Neuronal stem cell (in vitro differentiated cells): Measurements from ENCODE around the gene LTBP1.

Experiments
- DNase-seq: peaks from one replicate; pipeline ENCODE4 v3.0.0-alpha.2; 2013; ENCODE audit warnings: low spot score
- H2AFZ ChIP-seq: one replicate; pipeline ENCODE4 v1.6.1; 2013; ENCODE audit warnings: mild to moderate bottlenecking, low read length, inconsistent platforms
- H2AK5ac ChIP-seq: 2 replicates; pipeline ENCODE4 v1.6.1; 2013; ENCODE audit warnings: low read depth, mild to moderate bottlenecking, inconsistent platforms, low read length, moderate library complexity, mixed read lengths
- H2BK120ac ChIP-seq: 2 replicates; pipeline ENCODE4 v1.6.1; 2013; ENCODE audit warnings: low read depth, mild to moderate bottlenecking, inconsistent platforms, low read length, moderate library complexity, mixed read lengths
- H2BK12ac ChIP-seq: one replicate; pipeline ENCODE4 v1.6.1; 2013; ENCODE audit warnings: low read length, inconsistent platforms
- H2BK15ac ChIP-seq: 2 replicates; pipeline ENCODE4 v1.6.1; 2013; ENCODE audit warnings: mild to moderate bottlenecking, low read length, inconsistent platforms, mixed read lengths
- H2BK5ac ChIP-seq: one replicate; pipeline ENCODE4 v1.6.1; 2013; ENCODE audit warnings: inconsistent platforms, mild to moderate bottlenecking, low read length, moderate library complexity
- H3K14ac ChIP-seq: one replicate; pipeline ENCODE4 v1.6.1; 2013; ENCODE audit warnings: low read length, inconsistent platforms
- H3K18ac ChIP-seq: 2 replicates; pipeline ENCODE4 v1.6.1; 2013; ENCODE audit warnings: low read length, inconsistent platforms
- H3K23ac ChIP-seq: 2 replicates; pipeline ENCODE4 v1.6.1; 2013; ENCODE audit warnings: low read depth, mild to moderate bottlenecking, mixed read lengths, low read length, inconsistent platforms; ENCODE audit not compliant: poor library complexity
- H3K27ac ChIP-seq: replicated peaks from 3 replicates; pipeline ENCODE4 v1.5.1; 2013; ENCODE audit warnings: low read length, inconsistent platforms
- H3K27me3 ChIP-seq, 3 experiments: 2 replicates each; pipeline ENCODE4 v1.6.1; 2013; ENCODE audit warnings: low read length in 3 of 3, mild to moderate bottlenecking in 2 of 3, inconsistent platforms in 1 of 3, low read depth in 1 of 3, mixed read lengths in 1 of 3, moderate library complexity in 1 of 3; ENCODE audit not compliant: control insufficient read depth in 3 of 3, insufficient read depth in 3 of 3
- H3K36me3 ChIP-seq, 2 donors: replicated peaks in 1 of 2; 2 replicates each; pipeline ENCODE4 v1.6.1; 2013; ENCODE audit warnings: low read length in 2 of 2; ENCODE audit not compliant: control insufficient read depth in 2 of 2, insufficient read depth in 2 of 2
- H3K4ac ChIP-seq: 2 replicates; pipeline ENCODE4 v1.6.1; 2013; ENCODE audit warnings: inconsistent platforms, mild to moderate bottlenecking, low read length, moderate library complexity
- H3K4me1 ChIP-seq, 2 donors: 1 replicate in 1 of 2; 2 replicates in 1 of 2; pipeline ENCODE4 v1.6.1; 2013; ENCODE audit warnings: low read length in 2 of 2, low read depth in 1 of 2; ENCODE audit not compliant: control insufficient read depth in 2 of 2, insufficient read depth in 1 of 2
- H3K4me2 ChIP-seq: one replicate; pipeline ENCODE4 v1.6.1; 2013; ENCODE audit warnings: mild to moderate bottlenecking, low read length, inconsistent platforms; ENCODE audit not compliant: insufficient read depth, poor library complexity, severe bottlenecking
- H3K4me3 ChIP-seq, 2 donors: 2 replicates each; pipeline ENCODE4 v1.5.1; 2013; ENCODE audit warnings: low read length in 2 of 2, mild to moderate bottlenecking in 2 of 2, inconsistent platforms in 1 of 2, moderate library complexity in 1 of 2
- H3K79me1 ChIP-seq: one replicate; pipeline ENCODE4 v1.6.1; 2013; ENCODE audit warnings: low read depth, mild to moderate bottlenecking, inconsistent platforms, low read length, moderate library complexity
- H3K9ac ChIP-seq: one replicate; pipeline ENCODE4 v1.6.1; 2013; ENCODE audit warnings: mild to moderate bottlenecking, low read depth, low read length, inconsistent platforms; ENCODE audit not compliant: poor library complexity
- H3K9me3 ChIP-seq, 2 donors: replicated peaks in 1 of 2; 2 replicates each; pipeline versions ENCODE3 to v1.6.1; 2013; ENCODE audit warnings: low read length in 2 of 2, mild to moderate bottlenecking in 2 of 2, inconsistent platforms in 1 of 2, low read depth in 1 of 2, mixed read lengths in 1 of 2, moderate library complexity in 1 of 2; ENCODE audit not compliant: control insufficient read depth in 2 of 2, insufficient read depth in 1 of 2
- H4K8ac ChIP-seq: one replicate; pipeline ENCODE4 v1.6.1; 2013; ENCODE audit warnings: low read depth, mild to moderate bottlenecking, inconsistent platforms, low read length, moderate library complexity
- H4K91ac ChIP-seq: one replicate; pipeline ENCODE4 v1.6.1; 2013; ENCODE audit warnings: low read length, low read depth, mild to moderate bottlenecking, inconsistent platforms; ENCODE audit not compliant: poor library complexity
- WGBS, 2 donors: extraction: QIAGEN DNeasy Blood & Tissue Kit; methylation state at CpG; one replicate each; pipeline ENCODE4 v1.1.7; 2013; ENCODE audit warnings: missing lambda C conversion rate in 2 of 2, mixed read lengths in 1 of 2; ENCODE audit not compliant: insufficient read length in 2 of 2, insufficient replicate concordance in 1 of 2; ENCODE audit errors: extremely low coverage in 2 of 2; 5-methylcytosine and 5-hydroxymethylcytosine counted together

LTBP1 gene

DNA sequence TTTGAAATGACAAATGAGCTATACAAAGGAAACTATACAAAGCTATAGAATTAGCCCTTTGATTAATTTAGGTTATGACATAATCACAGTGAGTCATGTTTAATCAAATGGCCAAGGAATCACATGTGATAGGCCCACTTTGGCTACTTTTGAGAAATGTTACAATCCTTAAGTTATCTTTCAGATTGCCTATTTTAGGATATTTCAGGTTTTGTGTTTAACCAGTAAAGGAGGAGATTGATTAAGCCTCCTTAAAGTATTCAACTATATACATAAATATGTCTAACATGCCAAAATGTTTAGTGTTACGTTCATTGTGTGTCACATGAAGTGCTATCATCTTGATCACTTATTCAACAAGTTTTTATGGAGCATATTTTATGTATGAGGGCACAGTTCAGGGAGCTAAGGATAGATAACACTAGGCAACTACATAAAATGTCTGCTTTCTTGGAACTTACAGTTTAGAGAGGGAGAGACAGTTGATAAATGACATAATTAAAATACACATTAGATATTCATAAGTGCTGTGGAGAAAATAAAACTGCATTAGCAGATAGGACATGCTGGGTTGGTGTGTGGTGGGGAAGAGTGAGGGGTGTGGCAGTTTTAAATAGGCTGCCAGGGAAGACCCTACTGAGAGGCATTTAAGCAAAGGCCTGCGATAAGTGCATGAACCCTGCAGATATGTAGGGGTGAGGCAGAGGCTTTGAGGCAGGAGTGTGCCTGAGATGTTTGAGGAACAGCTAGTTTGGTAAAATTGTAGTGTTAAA lies 77.2 kb downstream of the LTBP1 start:
- H3K4me2 ChIP-seq: no peak overlapping the region
- WGBS, 2 donors: no CpG with 5 or more reads among the region's 2 CpGs
- no peak overlapping the region for H2BK120ac ChIP-seq
- H2BK12ac ChIP-seq: no peak overlapping the region
- no peak overlapping the region for H3K4me3 ChIP-seq
- H4K8ac ChIP-seq: no peak overlapping the region
- no peak overlapping the region for H4K91ac ChIP-seq
- H3K27ac ChIP-seq: no peak overlapping the region
- H3K9me3 ChIP-seq: peaks cover 0 to 7% of the 10 kb centered on the region in 2 donors
- H3K4me1 ChIP-seq: peaks cover 8 to 11% of the 10 kb centered on the region in 2 donors
- H2BK15ac ChIP-seq: no peak overlapping the region
- H2AK5ac ChIP-seq: no peak overlapping the region
- H3K79me1 ChIP-seq: no peaks in the 10 kb centered on the region
- no peak for DNase-seq
- H2BK5ac ChIP-seq: no peak overlapping the region
- H3K9ac ChIP-seq: no peak overlapping the region
- no peak overlapping the region for H3K18ac ChIP-seq
- peaks cover 0 to 6% of the 10 kb centered on the region in 2 donors for H3K36me3 ChIP-seq
- no peak overlapping the region for H3K14ac ChIP-seq
- H3K23ac ChIP-seq: no peak overlapping the region
- H3K27me3 ChIP-seq: no peaks in the 10 kb centered on the region
- no peak overlapping the region for H2AFZ ChIP-seq
- no peak overlapping the region for H3K4ac ChIP-seq

DNA sequence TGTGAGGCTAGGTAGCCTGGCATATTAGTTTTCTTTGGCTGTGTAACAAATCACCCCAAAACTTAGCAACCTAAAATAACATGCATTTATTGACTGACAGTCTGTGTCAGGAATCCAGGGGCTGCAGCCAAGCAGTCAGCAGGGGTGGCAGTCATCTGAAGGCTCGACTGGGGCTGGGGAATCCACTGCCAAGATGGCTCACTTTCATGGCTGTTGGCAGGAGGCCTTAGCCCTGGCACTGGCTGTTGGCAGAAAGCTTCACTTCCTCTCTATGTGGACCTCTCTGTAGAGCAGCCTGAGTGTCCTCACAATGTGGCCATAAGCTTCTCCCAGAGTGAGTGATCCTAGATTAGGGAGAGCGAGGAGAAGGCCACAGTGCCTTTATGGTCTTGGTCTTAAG lies 78.0 kb downstream of the LTBP1 start:
- Histone ChIP-seq H3K4me2 (no peak overlapping the region), H3K27ac (no peak overlapping the region), H3K4ac (no peak overlapping the region), H3K14ac (no peak overlapping the region), H3K23ac (no peak overlapping the region), H3K9ac (no peak overlapping the region), H2BK12ac (no peak overlapping the region), H3K79me1 (no peaks in the 10 kb centered on the region), H3K27me3 (no peaks in the 10 kb centered on the region), H2AK5ac (no peak overlapping the region), H3K4me3 (no peak overlapping the region), H2BK5ac (no peak overlapping the region), H2BK120ac (no peak overlapping the region), H3K4me1 (peaks cover 9 to 11% of the 10 kb centered on the region in 2 donors), H3K18ac (no peak overlapping the region), H2BK15ac (no peak overlapping the region), H4K8ac (no peak overlapping the region), H2AFZ (no peak overlapping the region), H3K36me3 (peaks cover 0 to 6% of the 10 kb centered on the region in 2 donors), H3K9me3 (peaks cover 0 to 7% of the 10 kb centered on the region in 2 donors), H4K91ac (no peak overlapping the region)
- no CpG with 5 or more reads among the region's 2 CpGs for WGBS, 2 donors
- no peak for DNase-seq

DNA sequence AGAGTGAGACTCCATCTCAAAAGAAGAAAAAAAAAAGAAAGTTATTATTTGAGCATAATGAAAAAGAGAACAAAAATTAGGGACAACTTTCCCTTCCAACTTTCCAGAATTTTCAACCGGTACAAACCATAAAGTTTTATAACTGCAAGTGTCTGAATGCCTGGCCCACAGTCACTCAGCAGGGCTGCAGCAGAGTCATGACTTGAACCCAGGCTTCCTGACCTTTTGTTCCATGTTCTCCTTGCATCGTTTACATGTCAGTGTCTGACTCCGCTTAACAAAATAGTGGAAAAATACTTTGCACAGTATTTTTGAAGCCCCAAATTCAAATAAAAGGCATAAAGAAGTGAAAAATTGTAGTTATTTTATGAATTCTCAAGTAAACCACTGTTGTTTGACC lies 82.7 kb downstream of the LTBP1 start:
- Histone ChIP-seq H3K79me1 (no peaks in the 10 kb centered on the region), H3K36me3 (peaks cover 0 to 4% of the 10 kb centered on the region in 2 donors), H2BK120ac (no peak overlapping the region), H3K14ac (no peak overlapping the region), H3K4me3 (no peak overlapping the region), H2BK15ac (no peak overlapping the region), H3K4me2 (no peak overlapping the region), H3K9ac (no peak overlapping the region), H4K8ac (no peak overlapping the region), H2BK12ac (no peak overlapping the region), H2AFZ (no peak overlapping the region), H3K4ac (no peak overlapping the region), H2AK5ac (no peak overlapping the region), H3K4me1 (peaks cover 6 to 8% of the 10 kb centered on the region in 2 donors), H3K27ac (peak overlapping the region; percentile 84), H3K9me3 (peaks cover 0 to 7% of the 10 kb centered on the region in 2 donors), H3K18ac (no peak overlapping the region), H3K27me3 (no peaks in the 10 kb centered on the region), H3K23ac (no peak overlapping the region), H4K91ac (no peak overlapping the region), H2BK5ac (no peak overlapping the region)
- no CpG with 5 or more reads among the region's 3 CpGs for WGBS, 2 donors
- no peak for DNase-seq

DNA sequence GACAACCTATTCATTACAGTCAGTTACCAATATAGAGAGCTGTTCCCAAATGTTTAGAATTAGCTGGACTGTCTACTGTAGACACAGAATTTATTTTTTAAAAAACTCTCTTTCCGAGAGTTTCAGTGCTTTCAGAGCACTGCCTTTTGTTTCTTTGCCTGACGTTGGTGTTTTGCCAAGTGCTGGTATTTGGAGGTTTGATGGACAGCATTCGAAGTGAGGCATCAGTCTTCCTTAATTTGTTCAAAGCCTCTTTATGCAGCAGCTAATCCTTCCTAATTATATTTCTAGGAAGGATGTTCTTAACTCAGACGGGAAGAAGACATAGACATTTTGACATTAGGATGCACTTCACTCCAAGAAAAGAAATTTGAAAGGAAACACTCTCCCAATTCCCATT lies 83.2 kb downstream of the LTBP1 start:
- H2AFZ ChIP-seq: no peak overlapping the region
- H3K9ac ChIP-seq: no peak overlapping the region
- no peak overlapping the region for H3K23ac ChIP-seq
- no peak for DNase-seq
- H3K27me3 ChIP-seq: no peaks in the 10 kb centered on the region
- no peaks in the 10 kb centered on the region for H3K79me1 ChIP-seq
- no peak overlapping the region for H3K4me2 ChIP-seq
- no peak overlapping the region for H2BK5ac ChIP-seq
- peaks cover 0 to 3% of the 10 kb centered on the region in 2 donors for H3K36me3 ChIP-seq
- no peak overlapping the region for H2BK120ac ChIP-seq
- H3K27ac ChIP-seq: peak overlapping the region; percentile 69
- no peak overlapping the region for H4K8ac ChIP-seq
- H3K9me3 ChIP-seq: peaks cover 0 to 3% of the 10 kb centered on the region in 2 donors
- H3K4ac ChIP-seq: no peak overlapping the region
- no peak overlapping the region for H2BK15ac ChIP-seq
- no peak overlapping the region for H3K4me3 ChIP-seq
- no peak overlapping the region for H3K18ac ChIP-seq
- H3K4me1 ChIP-seq: peaks cover 6 to 8% of the 10 kb centered on the region in 2 donors
- no CpG with 5 or more reads among the region's 4 CpGs for WGBS, 2 donors
- H2AK5ac ChIP-seq: no peak overlapping the region
- H3K14ac ChIP-seq: no peak overlapping the region
- H4K91ac ChIP-seq: no peak overlapping the region
- no peak overlapping the region for H2BK12ac ChIP-seq
